ENCODE measurements around the gene ELAVL1.

GRCh38 chr19:7981199-7981598 lies 24.2 kb downstream of the ELAVL1 start:
- no peak for TF ChIP-seq YY1 (IDR thresholded peaks at IDR 0.05; ENCODE audit: insufficient read depth, insufficient read length)
- TF ChIP-seq ZNF274 (IDR thresholded peaks at IDR 0.05; ENCODE audit: low read depth, low read length) = no peak
- TF ChIP-seq SUZ12 (IDR thresholded peaks at IDR 0.05; ENCODE audit: extremely low read depth, insufficient read depth, insufficient read length) = no peak

All from NT2/D1 (cell line).